ENCODE results near the gene ACVR1. TPM values are rescaled to one million over a fixed set of nuclear protein-coding genes. Genes with fewer than 3 reads are reported as not detected.

Gene ACVR1
- total and polyA plus RNA-seq, 3 donors from 2014 or later: 10.3 to 15.3 (median 14.9) TPM

DNA sequence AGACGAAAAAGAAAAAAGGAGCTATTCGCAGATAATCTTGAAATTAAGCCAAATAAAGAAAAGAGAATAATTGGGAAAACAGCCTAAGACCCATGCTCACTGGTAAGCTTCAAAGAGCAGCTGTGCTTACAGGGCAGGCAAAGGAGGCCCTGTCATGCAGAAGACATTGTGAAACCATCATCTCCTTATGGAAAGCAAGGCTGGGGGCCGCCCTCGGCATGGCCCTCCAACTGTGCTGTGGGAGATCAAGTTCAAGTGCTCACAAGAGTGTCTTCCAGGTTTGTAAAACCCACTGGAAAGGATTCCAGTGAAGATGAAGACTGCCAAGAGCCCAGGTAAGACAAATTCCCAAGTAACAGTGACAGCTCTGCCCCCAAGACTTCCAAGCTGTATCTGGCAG lies 32.2 kb downstream of the ACVR1 start:
- H3K9me3 ChIP-seq: no peaks in the 10 kb centered on the region
- H3K4me3 ChIP-seq: no peak overlapping the region
- 69 to 74% methylated on average over 4 of the region's 4 CpGs for WGBS, 2 donors
- H3K27me3 ChIP-seq: no peaks in the 10 kb centered on the region
- intact Hi-C loops (cut with DNase I; ENCODE audit: low total_unique reads): no loop called here
- H3K36me3 ChIP-seq (ENCODE audit: low read depth, missing control alignments): no peaks in the 10 kb centered on the region
- no peaks in the 10 kb centered on the region for H3K4me1 ChIP-seq
- no peak for DNase-seq
- TF ChIP-seq POLR2A (IDR thresholded peaks at IDR 0.05) (no peak), CTCF (IDR thresholded peaks at IDR 0.05) (no peak)
- no peak overlapping the region for H3K27ac ChIP-seq

GRCh38 chr2:157843081-157843480 lies 33.0 kb downstream of the ACVR1 start:
- H3K9me3 ChIP-seq: no peaks in the 10 kb centered on the region
- no peaks in the 10 kb centered on the region for H3K27me3 ChIP-seq
- no peaks in the 10 kb centered on the region for H3K36me3 ChIP-seq (ENCODE audit: low read depth, missing control alignments)
- H3K4me3 ChIP-seq: no peak overlapping the region
- H3K4me1 ChIP-seq: no peaks in the 10 kb centered on the region
- H3K27ac ChIP-seq: no peak overlapping the region
- 96 to 100% methylated on average over 1 of the region's 1 CpG for WGBS, 2 donors
- TF ChIP-seq POLR2A (IDR thresholded peaks at IDR 0.05) (no peak), CTCF (IDR thresholded peaks at IDR 0.05) (no peak)
- DNase-seq: no peak
- intact Hi-C loops (cut with DNase I; ENCODE audit: low total_unique reads): no loop called here

GRCh38 chr2:157842106-157842879 lies 33.8 kb downstream of the ACVR1 start:
- peaks cover 3% of the 10 kb centered on the region for H3K4me1 ChIP-seq

GRCh38 chr2:157841485-157841884 lies 34.6 kb downstream of the ACVR1 start:
- Histone ChIP-seq H3K4me3 (no peak overlapping the region), H3K4me1 (peaks cover 3% of the 10 kb centered on the region), H3K27ac (no peak overlapping the region), H3K9me3 (no peaks in the 10 kb centered on the region), H3K36me3 (ENCODE audit: low read depth, missing control alignments) (no peaks in the 10 kb centered on the region), H3K27me3 (no peaks in the 10 kb centered on the region)
- no peak for DNase-seq
- TF ChIP-seq CTCF (IDR thresholded peaks at IDR 0.05) (no peak), POLR2A (IDR thresholded peaks at IDR 0.05) (no peak)
- intact Hi-C loops (cut with DNase I; ENCODE audit: low total_unique reads): no loop called here
- 95 to 96% methylated on average over 2 of the region's 2 CpGs for WGBS, 2 donors

More at GRCh38 chr2:157842106-157842879, 33.8 kb downstream of the ACVR1 start:
- H3K4me3 ChIP-seq: no peak overlapping the region
- H3K9me3 ChIP-seq: no peaks in the 10 kb centered on the region
- intact Hi-C loops (cut with DNase I; ENCODE audit: low total_unique reads): no loop called here
- whole genome bisulfite sequencing, 2 donors: 71 to 82% methylated on average over 3 of the region's 3 CpGs
- no peaks in the 10 kb centered on the region for H3K27me3 ChIP-seq
- no peaks in the 10 kb centered on the region for H3K36me3 ChIP-seq (ENCODE audit: low read depth, missing control alignments)
- TF ChIP-seq POLR2A (IDR thresholded peaks at IDR 0.05) (no peak), CTCF (IDR thresholded peaks at IDR 0.05) (no peak)
- DNase-seq: no peak
- no peak overlapping the region for H3K27ac ChIP-seq

Data from testis (tissue), 3 donors.